Suprapubic skin (tissue), 4 donors: ENCODE data around the gene PLXNC1. TPM values are rescaled to one million over a fixed set of nuclear protein-coding genes. Genes with fewer than 3 reads are reported as not detected.

Experiments used
- DNase-seq, 2 donors: peaks; one replicate each; pipeline ENCODE4 v3.0.0-alpha.2; 2019; ENCODE audit warnings: low spot score in 2 of 2
- H3K27ac ChIP-seq: fragments of 200-600 bp; sonication (generic); one replicate; pipeline ENCODE4 v1.5.1; 2019
- H3K27me3 ChIP-seq: fragments of 200-600 bp; sonication (generic); one replicate; pipeline ENCODE4 v1.5.1; 2019
- H3K36me3 ChIP-seq: fragments of 200-600 bp; sonication (generic); one replicate; pipeline ENCODE4 v1.5.1; 2019
- H3K4me1 ChIP-seq: fragments of 200-600 bp; sonication (generic); one replicate; pipeline ENCODE4 v1.5.1; 2019
- H3K4me3 ChIP-seq: fragments of 200-600 bp; sonication (generic); one replicate; pipeline ENCODE4 v1.5.1; 2019; ENCODE audit warnings: mild to moderate bottlenecking
- H3K9me3 ChIP-seq: fragments of 200-600 bp; sonication (generic); one replicate; pipeline ENCODE4 v1.5.1; 2019
- EP300 ChIP-seq: sonication (generic); formaldehyde crosslinking; IDR thresholded peaks from one replicate; pipeline ENCODE4 v1.6.1; 2017; ENCODE audit warnings: antibody characterized with exemption
- POLR2A ChIP-seq, 2 donors: fragments of 450-650 bp; IDR thresholded peaks; one replicate each; pipeline ENCODE4 v1.6.1; 2017; ENCODE audit warnings: antibody characterized with exemption in 2 of 2, mild to moderate bottlenecking in 2 of 2, moderate library complexity in 2 of 2
- POLR2AphosphoS5 ChIP-seq, 3 donors: sonication (generic); formaldehyde crosslinking; IDR thresholded peaks; one replicate each; pipeline ENCODE4 v1.6.1; 2017; ENCODE audit warnings: antibody characterized with exemption in 3 of 3
- WGBS: methylation state at CpG from one replicate; pipeline ENCODE4 v1.1.5; 2018; 5-methylcytosine and 5-hydroxymethylcytosine counted together
- total RNA-seq, 4 donors: library from RNA; depleted of rRNA; stranded (reverse); fragments of >200 nt; gene quantifications; one replicate each; pipeline ENCODE4 v1.1.0, GENCODE V29; 2016
- TF ChIP-seq, protein P1 (sequence below), 2 donors: fragments of 200-600 bp in 1 of 2; fragments of 450-650 bp in 1 of 2; sonication (generic) in 1 of 2; IDR thresholded peaks; one replicate each; pipeline ENCODE4 v1.5.1; 2016 to 2019; ENCODE audit warnings: antibody characterized with exemption in 2 of 2, mild to moderate bottlenecking in 1 of 2, moderate library complexity in 1 of 2

Gene PLXNC1
- total RNA-seq, 4 donors from 2014 or later = 8.1 to 30.9 (median 15.3) TPM

GRCh38 chr12:94205822-94206221, 57.4 kb downstream of the PLXNC1 start:
- TF ChIP-seq EP300 = no peak
- TF ChIP-seq, protein P1, sequence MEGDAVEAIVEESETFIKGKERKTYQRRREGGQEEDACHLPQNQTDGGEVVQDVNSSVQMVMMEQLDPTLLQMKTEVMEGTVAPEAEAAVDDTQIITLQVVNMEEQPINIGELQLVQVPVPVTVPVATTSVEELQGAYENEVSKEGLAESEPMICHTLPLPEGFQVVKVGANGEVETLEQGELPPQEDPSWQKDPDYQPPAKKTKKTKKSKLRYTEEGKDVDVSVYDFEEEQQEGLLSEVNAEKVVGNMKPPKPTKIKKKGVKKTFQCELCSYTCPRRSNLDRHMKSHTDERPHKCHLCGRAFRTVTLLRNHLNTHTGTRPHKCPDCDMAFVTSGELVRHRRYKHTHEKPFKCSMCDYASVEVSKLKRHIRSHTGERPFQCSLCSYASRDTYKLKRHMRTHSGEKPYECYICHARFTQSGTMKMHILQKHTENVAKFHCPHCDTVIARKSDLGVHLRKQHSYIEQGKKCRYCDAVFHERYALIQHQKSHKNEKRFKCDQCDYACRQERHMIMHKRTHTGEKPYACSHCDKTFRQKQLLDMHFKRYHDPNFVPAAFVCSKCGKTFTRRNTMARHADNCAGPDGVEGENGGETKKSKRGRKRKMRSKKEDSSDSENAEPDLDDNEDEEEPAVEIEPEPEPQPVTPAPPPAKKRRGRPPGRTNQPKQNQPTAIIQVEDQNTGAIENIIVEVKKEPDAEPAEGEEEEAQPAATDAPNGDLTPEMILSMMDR (IDR thresholded peaks at IDR 0.05) = no peak
- no peak for TF ChIP-seq POLR2A (IDR thresholded peaks at IDR 0.05)
- TF ChIP-seq POLR2AphosphoS5 (IDR thresholded peaks at IDR 0.05) = no peak

GRCh38 chr12:94206886-94207285, 58.5 kb downstream of the PLXNC1 start:
- H3K4me3 ChIP-seq = no peak overlapping the region
- H3K9me3 ChIP-seq = no peaks in the 10 kb centered on the region
- H3K4me1 ChIP-seq = peaks cover 13% of the 10 kb centered on the region
- no peak overlapping the region for H3K27ac ChIP-seq
- H3K27me3 ChIP-seq = no peaks in the 10 kb centered on the region
- DNase-seq = no peak
- WGBS = 93% methylated on average over 2 of the region's 2 CpGs
- H3K36me3 ChIP-seq = no peaks in the 10 kb centered on the region
- TF ChIP-seq, protein P1 (IDR thresholded peaks at IDR 0.05) = no peak
- TF ChIP-seq EP300 = no peak

More at GRCh38 chr12:94205822-94206221, 57.4 kb downstream of the PLXNC1 start:
- H3K27ac ChIP-seq = no peak overlapping the region
- no peak for DNase-seq
- H3K4me1 ChIP-seq = peaks cover 13% of the 10 kb centered on the region
- 83% methylated on average over 1 of the region's 1 CpG for WGBS
- H3K27me3 ChIP-seq = no peaks in the 10 kb centered on the region
- no peak overlapping the region for H3K4me3 ChIP-seq
- H3K36me3 ChIP-seq = no peaks in the 10 kb centered on the region
- no peaks in the 10 kb centered on the region for H3K9me3 ChIP-seq

- peaks cover 13% of the 10 kb centered on the region for H3K4me1 ChIP-seq
- H3K4me3 ChIP-seq = no peak overlapping the region
- TF ChIP-seq POLR2AphosphoS5 (IDR thresholded peaks at IDR 0.05) (no peak), POLR2A (IDR thresholded peaks at IDR 0.05) (no peak), EP300 (no peak)
- TF ChIP-seq, protein P1 (IDR thresholded peaks at IDR 0.05) = no peak
- WGBS = 12% methylated on average over 2 of the region's 2 CpGs
- H3K9me3 ChIP-seq = no peaks in the 10 kb centered on the region
- no peak overlapping the region for H3K27ac ChIP-seq
- no peak for DNase-seq
- H3K27me3 ChIP-seq = no peaks in the 10 kb centered on the region
- H3K36me3 ChIP-seq = no peaks in the 10 kb centered on the region
Observed at GRCh38 chr12:94207467-94207848, 59.1 kb downstream of the PLXNC1 start.

- Histone ChIP-seq H3K27me3 (no peaks in the 10 kb centered on the region), H3K36me3 (no peaks in the 10 kb centered on the region), H3K9me3 (no peaks in the 10 kb centered on the region), H3K4me3 (no peak overlapping the region), H3K4me1 (peaks cover 13% of the 10 kb centered on the region), H3K27ac (no peak overlapping the region)
- 41% methylated on average over 14 of the region's 14 CpGs for WGBS
- TF ChIP-seq EP300 (no peak), POLR2AphosphoS5 (IDR thresholded peaks at IDR 0.05) (no peak), POLR2A (IDR thresholded peaks at IDR 0.05) (no peak)
- TF ChIP-seq, protein P1 (IDR thresholded peaks at IDR 0.05) = no peak
- no peak for DNase-seq
Observed at GRCh38 chr12:94207849-94208621, 59.7 kb downstream of the PLXNC1 start.

- Histone ChIP-seq H3K9me3 (no peaks in the 10 kb centered on the region), H3K27me3 (no peaks in the 10 kb centered on the region), H3K36me3 (no peaks in the 10 kb centered on the region), H3K4me3 (no peak overlapping the region), H3K4me1 (peaks cover 13% of the 10 kb centered on the region), H3K27ac (no peak overlapping the region)
- no peak for DNase-seq
- 90% methylated on average over 4 of the region's 4 CpGs for WGBS
- TF ChIP-seq EP300 (no peak), POLR2AphosphoS5 (IDR thresholded peaks at IDR 0.05) (no peak), POLR2A (IDR thresholded peaks at IDR 0.05) (no peak)
- TF ChIP-seq, protein P1 (IDR thresholded peaks at IDR 0.05) = no peak
Observed at GRCh38 chr12:94208622-94208966, 60.2 kb downstream of the PLXNC1 start.
